K562 (cell line): ENCODE measurements around the gene CNTN5. TPM values are rescaled to one million over a fixed set of nuclear protein-coding genes. Genes with fewer than 3 reads are reported as not detected.

Experiments
- ATAC-seq: fragments of 200-7000 bp; cut with Tn5 transposase; 3 replicates; pipeline ENCODE4 v1.9.1; 2020; ENCODE audit warnings: moderate library complexity
- BruUV-seq: library from RNA; stranded (reverse); fragments of 400-500 nt; replicated peaks from 2 replicates; lab custom pipeline; 2021; lab: Mats Ljungman, UMichigan
- CTCF ChIA-PET: fragments of 300-600 bp; formaldehyde crosslinking; extraction: SDS; loops from one replicate; lab custom pipeline; 2021; ENCODE audit warnings: low intra/inter-chr PET ratio; lab: Yijun Ruan, JAX
- POLR2A ChIA-PET: fragments of 300-600, 350-650 bp; sonication (Branson Sonifier 250); formaldehyde crosslinking; extraction: SDS; loops from one replicate; lab custom pipeline; 2021; ENCODE audit warnings: antibody characterized with exemption, inconsistent platforms; lab: Yijun Ruan, JAX
- DNase-seq, 4 experiments: peaks; one replicate each; pipeline versions ENCODE4 v3.0.0 to v3.0.0-alpha.2; 2011 to 2018; ENCODE audit warnings: low spot score in 3 of 4, mixed read lengths in 3 of 4; ENCODE audit errors: extremely low read depth in 1 of 4
- FAIRE-seq: peaks from 2 replicates; lab custom pipeline; 2011; peaks lifted over from hg19 to GRCh38; lab: Jason Lieb, UNC
- H2AFZ ChIP-seq: 2 replicates; pipeline ENCODE4 v1.6.0; 2011; ENCODE audit warnings: low read depth, low read length, control low read depth, inconsistent platforms
- H3K27ac ChIP-seq: fragments of 200-600 bp; 3 replicates; pipeline ENCODE4 v1.8.0; 2011; ENCODE audit warnings: low read depth, mild to moderate bottlenecking, control low read depth, inconsistent platforms, low read length, moderate library complexity, mixed read lengths; ENCODE audit errors: extremely low read depth
- H3K27me3 ChIP-seq, 2 experiments: fragments of 300-600 bp in 1 of 2; 2 replicates in 1 of 2; 3 replicates in 1 of 2; pipeline versions ENCODE4 v1.6.0 to v1.8.0; 2011; ENCODE audit warnings: inconsistent platforms in 2 of 2, low read length in 2 of 2, mild to moderate bottlenecking in 1 of 2, mixed read lengths in 1 of 2, moderate library complexity in 1 of 2; ENCODE audit not compliant: control insufficient read depth in 2 of 2, insufficient read depth in 2 of 2
- H3K36me3 ChIP-seq: fragments of 300-600 bp; 3 replicates; pipeline ENCODE4 v1.8.0; 2011; ENCODE audit warnings: mild to moderate bottlenecking, low read length, inconsistent platforms; ENCODE audit not compliant: control insufficient read depth, insufficient read depth
- H3K4me1 ChIP-seq, 2 experiments: fragments of 200-600 bp in 1 of 2; replicated peaks in 1 of 2; 2 replicates in 1 of 2; 3 replicates in 1 of 2; pipeline versions ENCODE4 v1.5.1 to v1.8.0; 2011; ENCODE audit warnings: inconsistent platforms in 2 of 2, low read length in 2 of 2, mild to moderate bottlenecking in 1 of 2, mixed read lengths in 1 of 2, moderate library complexity in 1 of 2; ENCODE audit not compliant: control insufficient read depth in 2 of 2, insufficient read depth in 2 of 2
- H3K4me2 ChIP-seq: 2 replicates; pipeline ENCODE4 v1.6.1; 2011; ENCODE audit warnings: low read length, control low read depth, inconsistent platforms, mixed read lengths; ENCODE audit not compliant: insufficient read depth
- H3K4me3 ChIP-seq: fragments of 200-600 bp; sonication (generic), shearing (Covaris generic); 2 replicates; pipeline ENCODE4 v1.5.1; 2016; ENCODE audit warnings: control low read depth, inconsistent platforms
- H3K79me2 ChIP-seq: fragments of 200-600 bp; 3 replicates; pipeline ENCODE4 v1.8.0; 2011; ENCODE audit warnings: low read length, inconsistent platforms; ENCODE audit not compliant: control insufficient read depth, insufficient read depth
- H3K9ac ChIP-seq, 2 experiments: 2 replicates each; pipeline versions ENCODE4 v1.6.0 to v1.6.1; 2011; ENCODE audit warnings: low read depth in 2 of 2, low read length in 2 of 2, control low read depth in 1 of 2, inconsistent platforms in 1 of 2, mild to moderate bottlenecking in 1 of 2, mixed read lengths in 1 of 2; ENCODE audit not compliant: insufficient read depth in 1 of 2
- H3K9me1 ChIP-seq: one replicate; pipeline ENCODE4 v1.6.0; 2011; ENCODE audit warnings: inconsistent platforms, mild to moderate bottlenecking, low read length, moderate library complexity; ENCODE audit not compliant: control insufficient read depth, insufficient read depth
- H3K9me3 ChIP-seq: replicated peaks from 2 replicates; pipeline ENCODE4 v1.5.1; 2011; ENCODE audit warnings: low read depth, low read length, inconsistent platforms; ENCODE audit not compliant: control insufficient read depth, insufficient read depth
- H4K20me1 ChIP-seq: replicated peaks from 2 replicates; pipeline ENCODE4 v1.6.1; 2011; ENCODE audit warnings: low read length, inconsistent platforms, mixed read lengths; ENCODE audit not compliant: control insufficient read depth, insufficient read depth
- ARID3B ChIP-seq: fragments of 250-450 bp; sonication (Bioruptor Pico); IDR thresholded peaks from 2 replicates; pipeline ENCODE4 v1.4.0; 2020; ENCODE audit warnings: borderline replicate concordance
- DLX4 ChIP-seq: fragments of 250-450 bp; sonication (Bioruptor Pico); IDR thresholded peaks from 2 replicates; pipeline ENCODE4 v1.6.1; 2021; ENCODE audit warnings: mild to moderate bottlenecking
- HEY1 ChIP-seq: fragments of 250-450 bp; sonication (Bioruptor Pico); IDR thresholded peaks from 2 replicates; pipeline ENCODE4 v1.5.0; 2020; ENCODE audit warnings: mild to moderate bottlenecking, moderate library complexity, borderline replicate concordance
- HMG20A ChIP-seq: fragments of 450-650 bp; formaldehyde crosslinking; conservative IDR thresholded peaks from 2 replicates; pipeline ENCODE4 v1.4.0; 2020; ENCODE audit warnings: mild to moderate bottlenecking, mixed read lengths
- L3MBTL2 ChIP-seq: fragments of 450-650 bp; IDR thresholded peaks from 2 replicates; pipeline ENCODE4 v1.6.1; 2016; ENCODE audit warnings: mild to moderate bottlenecking, moderate library complexity
- MGA ChIP-seq: fragments of 450-650 bp; IDR thresholded peaks from 2 replicates; pipeline ENCODE4 v1.6.1; 2016; ENCODE audit warnings: mild to moderate bottlenecking, moderate library complexity
- POLR2A ChIP-seq: fragments of 450-650 bp; conservative IDR thresholded peaks from 2 replicates; pipeline ENCODE4 v1.6.1; 2016
- SMAD3 ChIP-seq: fragments of 450-650 bp; formaldehyde crosslinking; conservative IDR thresholded peaks from 2 replicates; pipeline ENCODE4 v1.4.0; 2020; ENCODE audit warnings: mild to moderate bottlenecking
- SMARCA5 ChIP-seq: fragments of 450-650 bp; IDR thresholded peaks from 2 replicates; pipeline ENCODE4 v1.6.1; 2016
- ZNF778 ChIP-seq: fragments of 450-650 bp; formaldehyde crosslinking; IDR thresholded peaks from 2 replicates; pipeline ENCODE4 v1.4.0; 2020; ENCODE audit warnings: mild to moderate bottlenecking, moderate library complexity
- WGBS: fragments of 100-300 bp; shearing (Covaris generic); methylation state at CpG from one replicate; pipeline ENCODE4 v1.1.6; 2016; ENCODE audit warnings: low coverage, mixed read lengths; ENCODE audit not compliant: insufficient coverage; ENCODE audit errors: missing lambda C conversion rate; 5-methylcytosine and 5-hydroxymethylcytosine counted together
- in situ Hi-C: fragments of 300-500 bp; cut with MboI; formaldehyde crosslinking; loops from 4 replicates; pipeline ENCODE4 v1.15.0; 2018; ENCODE audit warnings: inconsistent platforms, mixed read lengths
- intact Hi-C: fragments of 100-400 bp; cut with micrococcal nuclease; formaldehyde crosslinking; loops from 2 replicates; pipeline ENCODE4 v1.14.2; 2022
- polyA plus RNA-seq, 8 experiments: library from polyadenylated mRNA; depleted of rRNA in 4 of 8; stranded (reverse) in 5 of 8; unstranded in 3 of 8; fragments of >200 nt; fragmentation: Nextera tagmentation in 2 of 8; fragmentation: Illumina TruSeq in 1 of 8; extraction: Ambion mirVana in 2 of 8; extraction: Trizol in 1 of 8; gene quantifications; 2 replicates each; pipeline versions ENCODE4 v1.2.1 to v1.2.3, GENCODE V29; 2011 to 2014; ENCODE audit warnings: inconsistent platforms in 1 of 8, missing spikeins in 1 of 8
- total RNA-seq, 7 experiments: library from RNA; depleted of rRNA in 6 of 7; stranded (reverse); fragments of >200 nt in 6 of 7; fragmentation: Illumina TruSeq in 2 of 7; extraction: Trizol in 2 of 7; gene quantifications; 2 replicates each; pipeline versions ENCODE4 v1.2.1 to v1.2.3, GENCODE V29; 2011 to 2021; ENCODE audit warnings: low replicate concordance in 1 of 7

The CNTN5 gene
- total and polyA plus RNA-seq, 9 of the 15 experiments (the other 6 are each of a cell fraction or from before 2014, with no cell fraction given), result 0.03 TPM; not detected in 8

GRCh38 chr11:99368583-99368982, 347.8 kb downstream of the CNTN5 start:
- no peaks in the 10 kb centered on the region for H3K9me3 ChIP-seq
- TF ChIP-seq POLR2A, result no peak
- no peak for TF ChIP-seq HEY1 (CRISPR knock-in tag)
- no peak for TF ChIP-seq MGA
- no peak for TF ChIP-seq SMAD3
- TF ChIP-seq L3MBTL2, result no peak
- TF ChIP-seq ZNF778 (CRISPR knock-in tag), result no peak
- TF ChIP-seq SMARCA5, result no peak
- no peak for TF ChIP-seq DLX4 (CRISPR knock-in tag)
- TF ChIP-seq HMG20A, result no peak
- TF ChIP-seq ARID3B, result no peak
- ChIA-PET POLR2A (no interaction called here), CTCF (no interaction called here)
- H3K27ac ChIP-seq, result no peak overlapping the region
- no peaks in the 10 kb centered on the region for H4K20me1 ChIP-seq
- no peaks in the 10 kb centered on the region for H3K36me3 ChIP-seq
- no peak overlapping the region for H3K4me2 ChIP-seq
- FAIRE-seq, result no peak
- H3K4me1 ChIP-seq, result no peaks in the 10 kb centered on the region
- ATAC-seq, result no peak
- H3K9ac ChIP-seq, result no peak overlapping the region
- H3K9me1 ChIP-seq, result no peaks in the 10 kb centered on the region
- H3K79me2 ChIP-seq, result no peaks in the 10 kb centered on the region
- H2AFZ ChIP-seq, result no peak overlapping the region
- H3K27me3 ChIP-seq, result no peaks in the 10 kb centered on the region
- WGBS, result 2% methylated on average over 5 of the region's 5 CpGs
- intact Hi-C loops (no loop called here), in situ Hi-C loops (no loop called here)
- BruUV-seq, result no TSS peak
- H3K4me3 ChIP-seq, result no peak overlapping the region
- DNase-seq, result no peak
